ENCODE measurements around the gene RMDN2.
"Not testable (repeated sequence)": the region's sequence is repeated elsewhere in the genome, so short reads cannot be mapped to it uniquely, and the experiment has no call there.

The RMDN2 gene

DNA sequence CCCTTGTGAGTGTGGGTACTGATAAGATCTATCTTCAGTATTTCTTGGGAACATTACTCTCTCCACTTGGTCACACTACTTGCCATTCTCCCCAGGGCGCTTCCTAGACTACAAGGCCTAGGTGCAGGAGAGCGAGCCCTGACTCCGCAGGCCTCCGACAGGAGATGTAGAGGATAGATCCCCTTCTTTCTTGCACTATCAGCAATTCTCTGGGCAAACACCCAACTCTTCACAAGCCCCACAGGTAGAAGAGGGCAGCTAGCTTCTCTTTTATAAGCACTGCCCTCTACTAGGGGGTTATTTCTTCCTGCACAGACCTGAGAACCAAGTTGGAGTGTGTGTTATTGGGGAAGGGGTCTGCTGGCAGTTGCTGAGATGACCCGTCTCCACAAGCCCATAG, 10.7 kb upstream of the RMDN2 start:
- no peaks in the 10 kb centered on the region for H3K4me1 Mint-ChIP-seq
- no peak overlapping the region for H3K27ac Mint-ChIP-seq
- H3K4me3 Mint-ChIP-seq: no peak overlapping the region
- no peaks in the 10 kb centered on the region for H3K9me3 Mint-ChIP-seq
- no peak for DNase-seq
- peaks cover 8% of the 10 kb centered on the region for H3K27me3 Mint-ChIP-seq
- ATAC-seq: no peak

DNA sequence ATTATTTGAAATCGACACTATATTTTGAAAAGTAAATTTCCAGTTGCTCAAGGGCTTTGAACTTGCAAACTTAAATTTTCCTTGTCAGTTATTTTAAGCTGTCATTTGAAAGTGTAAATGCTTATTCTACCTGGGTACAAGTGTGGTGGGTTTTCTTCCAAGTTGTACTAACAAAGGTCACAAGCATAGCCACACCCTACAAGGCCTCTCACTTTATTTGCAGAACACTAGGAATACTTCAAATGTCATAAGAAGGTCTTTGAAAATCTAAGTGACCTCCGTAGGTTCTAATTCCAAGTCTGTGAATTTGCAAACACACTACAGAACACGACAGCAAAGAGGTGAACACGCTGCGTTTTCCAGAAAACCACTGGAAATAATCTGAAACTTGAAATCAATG, 9.3 kb upstream of the RMDN2 start:
- no peaks in the 10 kb centered on the region for H3K4me1 Mint-ChIP-seq
- no peaks in the 10 kb centered on the region for H3K9me3 Mint-ChIP-seq
- no peak overlapping the region for H3K27ac Mint-ChIP-seq
- peaks cover 14% of the 10 kb centered on the region for H3K27me3 Mint-ChIP-seq
- ATAC-seq: no peak
- no peak for DNase-seq
- H3K4me3 Mint-ChIP-seq: no peak overlapping the region

DNA sequence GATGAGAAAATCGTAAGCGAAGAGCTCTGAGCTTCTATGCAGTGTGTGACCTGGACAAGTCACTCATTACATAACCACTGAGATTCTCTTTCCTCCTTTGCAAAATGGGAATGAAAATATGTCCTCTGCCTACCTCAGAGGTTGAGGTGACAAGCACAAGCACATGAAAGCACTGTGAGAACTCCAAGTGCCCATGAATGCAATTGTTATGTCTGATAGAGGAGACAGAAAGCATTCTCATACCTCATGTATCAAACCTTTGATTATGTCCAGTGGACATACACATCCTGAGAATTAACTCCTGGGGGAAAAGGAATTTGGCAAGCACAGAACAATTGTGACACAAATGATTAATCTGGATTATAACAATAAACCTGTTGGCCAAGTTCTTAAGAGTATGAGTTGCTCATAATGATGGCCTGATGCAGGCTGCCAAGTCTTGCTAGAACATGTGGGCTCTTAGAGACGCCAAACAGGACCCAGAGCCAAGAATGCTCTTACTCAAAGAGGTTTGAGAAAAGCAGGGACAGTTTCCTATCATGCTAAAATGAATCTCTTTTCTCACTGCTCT, 8.5 kb upstream of the RMDN2 start:
- ATAC-seq: no peak
- H3K27me3 Mint-ChIP-seq: peaks cover 14% of the 10 kb centered on the region
- H3K27ac Mint-ChIP-seq: no peak overlapping the region
- H3K9me3 Mint-ChIP-seq: no peaks in the 10 kb centered on the region
- H3K4me1 Mint-ChIP-seq: peaks cover 4% of the 10 kb centered on the region
- H3K4me3 Mint-ChIP-seq: no peak overlapping the region
- DNase-seq: no peak

GRCh38 chr2:37917281-37918228, 7.5 kb upstream of the RMDN2 start:
- DNase-seq: no peak
- no peak overlapping the region for H3K27ac Mint-ChIP-seq
- ATAC-seq: no peak
- H3K9me3 Mint-ChIP-seq: no peaks in the 10 kb centered on the region
- peaks cover 9% of the 10 kb centered on the region for H3K4me1 Mint-ChIP-seq
- H3K27me3 Mint-ChIP-seq: peaks cover 19% of the 10 kb centered on the region
- no peak overlapping the region for H3K4me3 Mint-ChIP-seq

DNA sequence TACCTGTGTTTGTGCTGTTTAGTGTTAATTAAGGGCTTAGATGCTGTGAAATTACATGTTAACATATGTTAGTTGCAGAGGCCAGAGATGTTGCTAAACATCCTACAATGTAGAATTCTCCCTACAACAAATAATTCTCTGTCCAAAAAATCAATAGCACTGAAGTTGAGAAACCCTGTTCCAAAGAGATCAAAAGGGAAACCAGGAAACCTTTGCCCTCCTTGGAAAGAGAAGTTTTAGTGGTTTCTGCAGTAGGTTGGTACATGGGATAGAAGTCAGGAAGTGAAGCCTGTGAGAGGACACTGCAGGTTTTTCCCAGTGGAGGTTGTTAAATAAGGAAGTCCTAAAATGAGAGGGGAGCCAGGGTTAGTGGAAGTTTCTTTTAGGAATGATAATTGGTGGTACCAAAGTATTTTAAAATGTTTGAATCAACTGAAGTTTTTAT, 6.3 kb upstream of the RMDN2 start:
- no peak overlapping the region for H3K27ac Mint-ChIP-seq

DNA sequence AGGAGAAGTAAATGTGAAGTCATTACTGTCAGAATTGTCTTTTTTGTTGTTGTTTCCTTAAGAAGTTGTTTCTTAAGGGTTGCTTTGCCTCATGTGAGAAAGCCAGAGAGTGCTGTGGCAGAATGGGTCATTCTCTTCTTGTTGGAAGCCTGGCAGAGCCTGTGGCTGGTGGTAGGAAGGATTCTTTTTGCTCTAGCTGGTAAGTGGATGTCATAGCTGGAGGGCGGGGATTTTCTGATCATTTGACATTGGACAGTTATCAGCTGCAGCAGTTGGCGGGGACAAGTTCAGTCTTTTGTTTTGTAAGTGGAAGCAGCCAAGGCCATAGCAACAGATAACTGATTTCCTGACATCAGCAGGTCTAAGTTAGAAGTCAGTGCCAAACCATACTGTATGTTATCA, 5.5 kb upstream of the RMDN2 start:
- peaks cover 12% of the 10 kb centered on the region for H3K4me1 Mint-ChIP-seq
- no peak overlapping the region for H3K27ac Mint-ChIP-seq
- no peak overlapping the region for H3K4me3 Mint-ChIP-seq
- peaks cover 18% of the 10 kb centered on the region for H3K27me3 Mint-ChIP-seq
- DNase-seq (no peak), ATAC-seq (no peak)
- no peaks in the 10 kb centered on the region for H3K9me3 Mint-ChIP-seq

More for the DNA sequence above, 6.3 kb upstream of the RMDN2 start:
- Mint-ChIP-seq H3K4me1 (peaks cover 12% of the 10 kb centered on the region), H3K4me3 (no peak overlapping the region), H3K27me3 (peaks cover 24% of the 10 kb centered on the region), H3K9me3 (no peaks in the 10 kb centered on the region)
- no peak for ATAC-seq
- DNase-seq: no peak

DNA sequence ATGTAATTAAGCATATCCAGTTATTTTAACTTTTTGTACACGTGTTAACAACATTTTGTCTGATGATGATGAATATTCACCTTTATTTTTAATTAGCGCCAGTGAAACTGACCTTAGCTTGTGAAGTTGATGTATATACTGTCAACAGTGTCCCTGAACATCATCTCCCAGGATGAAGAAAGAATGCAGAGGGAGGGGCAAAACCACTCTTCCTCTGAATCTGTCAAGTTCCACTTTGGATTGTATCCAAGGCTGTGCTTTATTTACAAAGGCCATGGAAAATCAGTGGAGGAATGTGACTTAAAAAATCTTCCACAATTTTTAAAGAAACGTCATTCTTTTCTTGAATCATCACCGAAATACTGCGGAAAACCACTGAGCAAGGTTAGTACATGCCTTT, 4.5 kb upstream of the RMDN2 start:
- Mint-ChIP-seq H3K27ac (no peak overlapping the region), H3K27me3 (peaks cover 16% of the 10 kb centered on the region), H3K4me1 (peaks cover 12% of the 10 kb centered on the region), H3K9me3 (no peaks in the 10 kb centered on the region), H3K4me3 (no peak overlapping the region)
- DNase-seq (no peak), ATAC-seq (no peak)

DNA sequence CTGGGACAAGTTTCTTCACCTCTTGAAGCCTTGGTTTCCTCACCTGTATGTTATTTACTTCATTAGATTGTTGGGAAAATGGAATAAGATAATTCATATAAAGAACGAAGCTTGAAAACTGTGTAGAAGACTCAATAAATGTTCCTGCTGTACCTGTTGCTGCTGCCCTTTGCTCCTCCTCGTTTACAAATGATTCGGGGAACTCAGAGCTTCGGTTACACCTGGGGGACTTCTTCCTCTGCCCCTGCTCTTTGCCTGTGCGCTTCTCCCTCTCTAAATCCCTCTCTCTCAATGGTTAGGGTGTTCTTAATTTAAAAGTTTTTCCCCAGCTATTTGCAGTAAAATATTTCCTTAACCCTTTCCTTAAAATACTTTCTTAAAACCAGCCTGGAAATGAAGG, 3.3 kb upstream of the RMDN2 start:
- Mint-ChIP-seq H3K9me3 (no peaks in the 10 kb centered on the region), H3K4me1 (peaks cover 12% of the 10 kb centered on the region), H3K27me3 (peaks cover 16% of the 10 kb centered on the region), H3K27ac (no peak overlapping the region), H3K4me3 (no peak overlapping the region)
- ATAC-seq (no peak), DNase-seq (no peak)

DNA sequence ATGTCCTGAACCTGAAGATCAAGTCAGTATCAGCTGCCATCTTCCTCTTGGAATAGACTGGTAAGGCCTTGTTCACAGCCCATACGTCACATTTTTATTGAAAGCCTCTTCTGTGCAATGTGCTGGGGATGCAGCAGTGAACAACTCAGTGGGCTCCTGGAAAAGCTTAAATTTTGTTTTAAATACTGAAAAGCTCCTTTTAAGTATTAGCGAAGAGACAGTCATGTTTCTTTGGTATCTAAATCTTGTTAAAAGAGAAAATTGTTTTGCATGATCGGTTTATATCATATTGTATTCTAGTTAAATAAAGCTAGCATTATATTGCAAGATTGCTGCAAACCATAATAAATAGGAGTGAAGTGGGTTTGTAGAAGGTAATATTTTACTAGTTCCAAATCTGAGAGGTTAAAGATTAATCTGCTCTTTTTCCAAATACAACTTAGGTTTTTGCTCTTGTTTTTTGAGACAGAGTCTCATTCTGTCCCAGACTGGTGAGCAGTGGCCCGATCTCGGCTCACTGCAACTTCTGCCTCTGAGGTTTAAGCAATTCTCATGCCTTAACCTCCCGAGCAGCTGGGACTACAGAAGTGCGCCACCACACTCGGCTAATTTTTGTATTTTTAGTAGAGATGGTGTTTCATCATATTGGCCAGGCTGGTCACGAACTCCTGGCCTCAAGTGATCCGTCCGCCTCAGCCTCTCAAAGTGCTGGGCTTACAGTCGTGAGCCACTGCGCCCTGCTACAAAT, 1.6 kb upstream of the RMDN2 start:
- Mint-ChIP-seq H3K4me3 (peak overlapping the region in 1 of 2 donors; percentile 85), H3K4me1 (peaks cover 16% of the 10 kb centered on the region), H3K27me3 (peaks cover 16% of the 10 kb centered on the region), H3K9me3 (no peaks in the 10 kb centered on the region), H3K27ac (no peak overlapping the region)
- no peak for ATAC-seq
- DNase-seq: no peak

GRCh38 chr2:37926635-37927034, 1.5 kb downstream of the RMDN2 start:
- Mint-ChIP-seq H3K9me3 (no peaks in the 10 kb centered on the region), H3K4me3 (no peak overlapping the region), H3K4me1 (peaks cover 32% of the 10 kb centered on the region), H3K27me3 (peaks cover 9% of the 10 kb centered on the region), H3K27ac (no peak overlapping the region)
- no peak for DNase-seq
- no peak for ATAC-seq

GRCh38 chr2:37928377-37928776, 3.3 kb downstream of the RMDN2 start:
- H3K9me3 Mint-ChIP-seq: no peaks in the 10 kb centered on the region
- H3K4me1 Mint-ChIP-seq: peaks cover 27% of the 10 kb centered on the region
- no peak for ATAC-seq
- H3K27me3 Mint-ChIP-seq: no peaks in the 10 kb centered on the region
- no peak overlapping the region for H3K4me3 Mint-ChIP-seq
- DNase-seq: no peak
- H3K27ac Mint-ChIP-seq: no peak overlapping the region

GRCh38 chr2:37930392-37930791, 5.3 kb downstream of the RMDN2 start:
- DNase-seq, H3K4me3 Mint-ChIP-seq, H3K27me3 Mint-ChIP-seq, H3K9me3 Mint-ChIP-seq: not testable (repeated sequence)
- ATAC-seq: peak; percentile 9
- Mint-ChIP-seq H3K4me1 (peaks cover 37% of the 10 kb centered on the region), H3K27ac (peak overlapping the region in 1 of 2 donors; percentile 51)

- H3K4me3 Mint-ChIP-seq, H3K27ac Mint-ChIP-seq, DNase-seq, H3K27me3 Mint-ChIP-seq, H3K9me3 Mint-ChIP-seq, ATAC-seq: not testable (repeated sequence)
- H3K4me1 Mint-ChIP-seq: peaks cover 57% of the 10 kb centered on the region
Observed at GRCh38 chr2:37932873-37933272, 7.8 kb downstream of the RMDN2 start.

DNA sequence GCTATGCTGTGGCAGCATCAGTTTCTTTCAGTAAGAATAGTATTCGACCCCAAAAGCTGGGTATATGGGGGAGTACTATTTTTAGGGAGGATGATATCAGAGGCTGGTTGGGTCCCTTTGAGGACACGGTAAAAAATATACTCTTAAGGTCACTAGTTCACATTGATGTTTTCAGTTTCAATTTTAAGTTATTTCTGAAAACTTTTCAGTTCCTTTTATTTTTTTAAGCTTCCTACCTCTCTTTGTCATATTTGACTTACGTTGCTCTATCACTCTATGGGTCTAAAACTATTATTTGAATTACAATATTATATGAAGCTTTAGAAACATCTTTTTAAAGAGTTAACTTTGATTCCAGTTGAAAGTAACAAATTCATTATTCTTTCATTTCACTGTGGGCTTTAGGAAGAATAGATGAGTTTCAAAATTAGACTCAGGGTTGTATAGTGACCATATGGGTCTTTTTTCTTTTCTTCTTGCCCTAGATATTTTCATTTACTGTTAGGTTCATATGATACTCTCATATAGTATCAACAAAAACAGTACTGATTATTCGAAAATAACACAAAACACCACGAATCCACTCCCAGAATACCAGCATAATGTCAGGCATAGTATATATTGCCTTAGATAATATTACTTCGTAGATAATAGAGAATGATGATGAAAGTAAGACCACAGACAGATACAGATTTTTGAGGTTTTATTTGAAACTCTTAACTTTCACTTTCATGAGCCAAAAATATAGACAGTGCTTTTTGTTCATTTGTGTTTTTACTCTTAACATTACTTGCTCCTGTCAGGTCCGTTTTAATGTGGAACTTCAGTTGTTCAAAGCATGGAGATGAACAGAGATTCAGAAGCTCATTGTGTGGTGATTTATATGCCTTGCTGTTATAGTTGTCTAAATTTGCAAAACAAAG, 9.8 kb downstream of the RMDN2 start:
- peak overlapping the region; percentile 69 to 73 for H3K4me3 Mint-ChIP-seq
- peaks cover 48% of the 10 kb centered on the region for H3K4me1 Mint-ChIP-seq
- peaks cover 18 to 19% of the 10 kb centered on the region in 2 donors for H3K9me3 Mint-ChIP-seq
- ATAC-seq: peak; percentile 64
- H3K27me3 Mint-ChIP-seq: no peaks in the 10 kb centered on the region
- no peak for DNase-seq
- H3K27ac Mint-ChIP-seq: peak overlapping the region; percentile 20 to 84

DNA sequence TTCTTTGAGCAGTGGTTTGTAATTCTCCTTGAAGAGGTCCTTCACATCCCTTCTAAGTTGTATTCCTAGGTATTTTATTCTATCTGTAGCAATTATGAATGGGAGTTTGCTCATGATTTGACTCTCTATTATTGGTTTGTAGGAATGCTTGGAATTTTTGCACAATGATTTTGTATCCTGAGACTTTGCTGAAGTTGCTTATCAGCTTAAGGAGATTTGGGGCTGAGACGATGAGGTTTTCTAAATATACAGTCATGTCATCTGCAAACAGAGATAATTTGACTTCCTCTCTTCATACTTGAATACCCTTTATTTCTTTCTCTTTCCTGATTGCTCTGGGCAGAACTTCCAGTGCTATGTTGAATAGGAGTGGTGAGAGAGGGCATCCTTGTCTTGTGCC, 12.5 kb downstream of the RMDN2 start:
- not testable (repeated sequence) for H3K4me3 Mint-ChIP-seq, ATAC-seq, H3K27ac Mint-ChIP-seq, H3K27me3 Mint-ChIP-seq, DNase-seq
- peaks cover 38% of the 10 kb centered on the region for H3K4me1 Mint-ChIP-seq
- peaks cover 27 to 31% of the 10 kb centered on the region in 2 donors for H3K9me3 Mint-ChIP-seq
